Measurements from ENCODE around the gene KIAA0930. TPM values are rescaled to one million over a fixed set of nuclear protein-coding genes. Genes with fewer than 3 reads are reported as not detected.

Gene KIAA0930
- total and polyA plus RNA-seq, 2 of the 4 experiments (the other 2 are of a cell fraction), result 25.3 to 34.1 TPM

DNA sequence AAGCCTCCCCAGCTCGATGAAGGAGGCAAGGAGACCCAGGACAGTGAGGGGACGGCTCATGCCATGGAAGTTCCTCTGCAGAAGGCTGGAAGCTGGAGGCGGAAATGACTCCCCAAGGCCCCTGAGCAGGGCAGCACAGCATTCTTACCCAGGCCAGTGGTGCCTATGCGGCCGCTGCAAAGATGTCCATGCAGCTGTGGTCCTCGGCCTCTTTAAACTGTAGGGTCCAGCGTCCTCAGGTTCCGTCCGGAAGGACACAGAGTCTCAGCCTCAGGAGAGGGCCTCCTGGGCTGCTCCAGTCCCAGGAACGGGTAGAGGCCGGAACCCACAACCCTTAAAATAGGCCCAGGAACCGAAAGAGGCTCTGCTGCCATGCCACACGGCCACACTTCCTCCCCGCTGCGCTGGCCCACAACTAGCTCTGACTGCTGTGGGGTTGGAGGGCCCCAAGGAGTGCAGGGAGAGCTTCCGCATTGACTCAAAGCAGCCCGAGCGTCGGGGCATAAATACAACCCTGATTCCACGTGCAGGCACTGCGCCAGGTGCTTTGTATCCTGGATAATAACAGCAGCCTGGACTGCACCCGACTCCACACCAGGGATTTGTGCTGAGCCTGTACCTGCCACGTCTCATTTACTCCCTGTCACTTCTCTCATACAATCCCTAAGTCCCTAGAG lies 5.5 kb downstream of the KIAA0930 start:
- Histone ChIP-seq H3K27ac (ENCODE audit: insufficient read depth, low read length) (no peak overlapping the region), H3K56ac (ENCODE audit: extremely low read depth, insufficient read depth, low read length) (no peak overlapping the region)

More for the DNA sequence above, 5.5 kb downstream of the KIAA0930 start:
- ChIA-PET CTCF (interaction anchor here (0.6 kb wide), 1 partner anchor 1252 kb away, joined by 3 read pairs; no protein-coding TSS in a partner anchor), POLR2A (ENCODE audit: unreplicated experiment) (no interaction called here)
- Histone ChIP-seq H3K4ac (ENCODE audit: low read depth, low read length) (no peak overlapping the region), H4K5ac (ENCODE audit: low read depth, low read length) (no peak overlapping the region), H2BK20ac (ENCODE audit: low read depth, low read length) (no peak overlapping the region), H3K79me1 (ENCODE audit: low read depth in 1 of 2, low read length in 2 of 2) (peaks cover 24 to 67% of the 10 kb centered on the region in 2 experiments), H3K23ac (ENCODE audit: low read depth, low read length) (no peak overlapping the region), H3K27me3 (ENCODE audit: control insufficient read depth, insufficient read depth, low read length) (no peaks in the 10 kb centered on the region), H3K36me3 (ENCODE audit: control insufficient read depth, insufficient read depth, low read length) (peaks cover 6% of the 10 kb centered on the region; the same call in 1 of the 2 replicates), H2AK9ac (replicated peaks; ENCODE audit: low read depth, low read length, poor library complexity) (no peak overlapping the region), H4K91ac (ENCODE audit: insufficient read depth, low read depth, low read length) (no peak overlapping the region), H2AFZ (replicated peaks; ENCODE audit: low read length, poor library complexity) (no peak overlapping the region), H3K4me1 (ENCODE audit: control insufficient read depth, insufficient read depth, low read length) (no peaks in the 10 kb centered on the region), H2BK120ac (ENCODE audit: low read depth, low read length) (no peak overlapping the region), H2AK5ac (ENCODE audit: low read depth, low read length) (no peak overlapping the region), H3K4me3 (ENCODE audit: insufficient read depth, low read depth, low read length) (no peak overlapping the region), H3K4me2 (ENCODE audit: low read depth, low read length) (no peak overlapping the region), H4K8ac (ENCODE audit: low read depth in 2 of 2, low read length in 2 of 2) (no peak overlapping the region), H2BK5ac (ENCODE audit: low read depth, low read length, poor library complexity, severe bottlenecking) (no peak overlapping the region), H3K9ac (ENCODE audit: low read depth, low read length) (no peak overlapping the region), H3K14ac (replicated peaks; ENCODE audit: low read depth, low read length) (no peak overlapping the region), H2BK15ac (ENCODE audit: low read depth, low read length) (no peak overlapping the region), H3K9me3 (ENCODE audit: control insufficient read depth, insufficient read depth, low read length) (no peaks in the 10 kb centered on the region), H4K20me1 (ENCODE audit: insufficient read depth, low read length) (peaks cover 71% of the 10 kb centered on the region), H3K9me1 (ENCODE audit: insufficient read depth, low read length) (no peaks in the 10 kb centered on the region), H3K18ac (ENCODE audit: low read depth, low read length) (no peak overlapping the region)
- 92% methylated on average over 8 of the region's 23 CpGs; no CpG with 5 or more reads in 1 of the 2 experiments for WGBS, 2 experiments (ENCODE audit: extremely low coverage in 2 of 2, insufficient read length in 1 of 2)
- TF ChIP-seq CEBPB (IDR thresholded peaks at IDR 0.05; ENCODE audit: low read depth, low read length) (no peak), CHD1 (IDR thresholded peaks at IDR 0.05; ENCODE audit: low read depth, low read length) (no peak), SMC3 (IDR thresholded peaks at IDR 0.05; ENCODE audit: low read depth, low read length) (no peak), MXI1 (IDR thresholded peaks at IDR 0.05; ENCODE audit: borderline replicate concordance, low read depth, low read length) (no peak), FOS (IDR thresholded peaks at IDR 0.05; ENCODE audit: low read depth, low read length) (no peak), RCOR1 (IDR thresholded peaks at IDR 0.05; ENCODE audit: insufficient replicate concordance, low read length) (no peak), POLR2A (IDR thresholded peaks at IDR 0.05; ENCODE audit: low read depth, low read length) (no peak), MAFK (IDR thresholded peaks at IDR 0.05; ENCODE audit: low read depth, low read length) (no peak), RAD21 (IDR thresholded peaks at IDR 0.05; ENCODE audit: low read length) (no peak)
- TF ChIP-seq, protein P1, sequence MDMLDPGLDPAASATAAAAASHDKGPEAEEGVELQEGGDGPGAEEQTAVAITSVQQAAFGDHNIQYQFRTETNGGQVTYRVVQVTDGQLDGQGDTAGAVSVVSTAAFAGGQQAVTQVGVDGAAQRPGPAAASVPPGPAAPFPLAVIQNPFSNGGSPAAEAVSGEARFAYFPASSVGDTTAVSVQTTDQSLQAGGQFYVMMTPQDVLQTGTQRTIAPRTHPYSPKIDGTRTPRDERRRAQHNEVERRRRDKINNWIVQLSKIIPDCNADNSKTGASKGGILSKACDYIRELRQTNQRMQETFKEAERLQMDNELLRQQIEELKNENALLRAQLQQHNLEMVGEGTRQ (IDR thresholded peaks at IDR 0.05; ENCODE audit: low read depth, low read length), result no peak
- TF ChIP-seq, protein P2, sequence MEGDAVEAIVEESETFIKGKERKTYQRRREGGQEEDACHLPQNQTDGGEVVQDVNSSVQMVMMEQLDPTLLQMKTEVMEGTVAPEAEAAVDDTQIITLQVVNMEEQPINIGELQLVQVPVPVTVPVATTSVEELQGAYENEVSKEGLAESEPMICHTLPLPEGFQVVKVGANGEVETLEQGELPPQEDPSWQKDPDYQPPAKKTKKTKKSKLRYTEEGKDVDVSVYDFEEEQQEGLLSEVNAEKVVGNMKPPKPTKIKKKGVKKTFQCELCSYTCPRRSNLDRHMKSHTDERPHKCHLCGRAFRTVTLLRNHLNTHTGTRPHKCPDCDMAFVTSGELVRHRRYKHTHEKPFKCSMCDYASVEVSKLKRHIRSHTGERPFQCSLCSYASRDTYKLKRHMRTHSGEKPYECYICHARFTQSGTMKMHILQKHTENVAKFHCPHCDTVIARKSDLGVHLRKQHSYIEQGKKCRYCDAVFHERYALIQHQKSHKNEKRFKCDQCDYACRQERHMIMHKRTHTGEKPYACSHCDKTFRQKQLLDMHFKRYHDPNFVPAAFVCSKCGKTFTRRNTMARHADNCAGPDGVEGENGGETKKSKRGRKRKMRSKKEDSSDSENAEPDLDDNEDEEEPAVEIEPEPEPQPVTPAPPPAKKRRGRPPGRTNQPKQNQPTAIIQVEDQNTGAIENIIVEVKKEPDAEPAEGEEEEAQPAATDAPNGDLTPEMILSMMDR (conservative IDR thresholded peaks at IDR 0.05; ENCODE audit: low read depth, low read length), result no peak
- TF ChIP-seq, protein P3, sequence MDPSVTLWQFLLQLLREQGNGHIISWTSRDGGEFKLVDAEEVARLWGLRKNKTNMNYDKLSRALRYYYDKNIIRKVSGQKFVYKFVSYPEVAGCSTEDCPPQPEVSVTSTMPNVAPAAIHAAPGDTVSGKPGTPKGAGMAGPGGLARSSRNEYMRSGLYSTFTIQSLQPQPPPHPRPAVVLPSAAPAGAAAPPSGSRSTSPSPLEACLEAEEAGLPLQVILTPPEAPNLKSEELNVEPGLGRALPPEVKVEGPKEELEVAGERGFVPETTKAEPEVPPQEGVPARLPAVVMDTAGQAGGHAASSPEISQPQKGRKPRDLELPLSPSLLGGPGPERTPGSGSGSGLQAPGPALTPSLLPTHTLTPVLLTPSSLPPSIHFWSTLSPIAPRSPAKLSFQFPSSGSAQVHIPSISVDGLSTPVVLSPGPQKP (IDR thresholded peaks at IDR 0.05; ENCODE audit: borderline replicate concordance, low read depth, low read length), result no peak
- in situ Hi-C loops (cut with MboI; ENCODE audit: low sequenced_read_pairs) (no loop called here), intact Hi-C loops (cut with micrococcal nuclease) (no loop called here), dilution Hi-C loops (cut with HindIII; ENCODE audit: low sequenced_read_pairs, unreplicated experiment) (no loop called here)
- no TSS peak for BruUV-seq (replicated peaks)
- DNase-seq, result no peak
- no peak for ATAC-seq (ENCODE audit: low read depth)
